HG03520 (cell line): ENCODE measurements around the gene CSNK2A2.
A peak's percentile ranks its signal among the peaks of the same experiment; 100 is the strongest.

Experiments used
- ATAC-seq: cut with Tn5 transposase; IDR thresholded peaks from one replicate; pipeline ENCODE4 v1.9.1; 2021; ENCODE audit warnings: mild to moderate bottlenecking, moderate library complexity; ENCODE audit not compliant: unreplicated experiment

Gene CSNK2A2

GRCh38 chr16:58152246-58152868, 45.5 kb downstream of the CSNK2A2 start:
- no peak for ATAC-seq

- ATAC-seq, result no peak
These were observed 49.4 kb downstream of the CSNK2A2 start for GRCh38 chr16:58148526-58148925.

- no peak for ATAC-seq
These were observed 49.8 kb downstream of the CSNK2A2 start for GRCh38 chr16:58148099-58148498.

- ATAC-seq, result no peak
These were observed 59.1 kb downstream of the CSNK2A2 start for GRCh38 chr16:58138852-58139251.

- ATAC-seq, result no peak
These were observed 60.3 kb downstream of the CSNK2A2 start for GRCh38 chr16:58137581-58137980.

- peak; percentile 72 for ATAC-seq
These were observed 68.6 kb downstream of the CSNK2A2 start, which contains the start of gene CFAP20 for GRCh38 chr16:58129097-58129936. TSS of gene CFAP20 (minus strand) at chr16:58129381. CDS start at chr16:58129115, 266 bp downstream.

GRCh38 chr16:58128711-58129096, 69.2 kb downstream of the CSNK2A2 start:
- ATAC-seq, result peak; percentile 10

- no peak for ATAC-seq
These were observed 69.7 kb downstream of the CSNK2A2 start for GRCh38 chr16:58128181-58128631.

- no peak for ATAC-seq
These were observed 70.3 kb downstream of the CSNK2A2 start for GRCh38 chr16:58127634-58128033.

- no peak for ATAC-seq
These were observed 70.8 kb downstream of the CSNK2A2 start for GRCh38 chr16:58127033-58127556.

GRCh38 chr16:58126451-58126961, 71.4 kb downstream of the CSNK2A2 start:
- no peak for ATAC-seq

GRCh38 chr16:58125781-58126335, 72.0 kb downstream of the CSNK2A2 start:
- no peak for ATAC-seq

GRCh38 chr16:58125041-58125440, 72.9 kb downstream of the CSNK2A2 start:
- ATAC-seq, result no peak

- ATAC-seq, result no peak
These were observed 73.3 kb downstream of the CSNK2A2 start for GRCh38 chr16:58124601-58124915.

GRCh38 chr16:58123896-58124600, 73.9 kb downstream of the CSNK2A2 start:
- no peak for ATAC-seq

GRCh38 chr16:58121132-58121531, 76.8 kb downstream of the CSNK2A2 start:
- ATAC-seq, result no peak

- ATAC-seq, result no peak
These were observed 77.7 kb downstream of the CSNK2A2 start for GRCh38 chr16:58120234-58120633.

GRCh38 chr16:58119509-58119845, 78.4 kb downstream of the CSNK2A2 start:
- ATAC-seq, result no peak

- ATAC-seq, result no peak
These were observed 79.0 kb downstream of the CSNK2A2 start for GRCh38 chr16:58118801-58119508.

GRCh38 chr16:58116529-58116928, 81.4 kb downstream of the CSNK2A2 start:
- no peak for ATAC-seq
